ENCODE measurements around the gene LGALS1.

LGALS1 gene

GRCh38 chr22:37674951-37675929 is at the start of gene LGALS1:
LGALS1 (plus strand) TSS chr22:37675636; CDS start chr22:37675703, 67 bp downstream.
- DNase-seq (ENCODE audit: low read depth) = peak; percentile 42

GRCh38 chr22:37625737-37626136 is 49.7 kb upstream of the LGALS1 start:
- DNase-seq (ENCODE audit: low read depth) = no peak

- DNase-seq (ENCODE audit: low read depth) = no peak
Measured at GRCh38 chr22:37626144-37626543, 49.3 kb upstream of the LGALS1 start.

- no peak for DNase-seq (ENCODE audit: low read depth)
Measured at GRCh38 chr22:37626556-37627075, 48.8 kb upstream of the LGALS1 start.

GRCh38 chr22:37627121-37627520 is 48.3 kb upstream of the LGALS1 start:
- no peak for DNase-seq (ENCODE audit: low read depth)

- DNase-seq (ENCODE audit: low read depth) = no peak
Measured at GRCh38 chr22:37627545-37627944, 47.9 kb upstream of the LGALS1 start.

GRCh38 chr22:37628830-37629229 is 46.6 kb upstream of the LGALS1 start:
- DNase-seq (ENCODE audit: low read depth) = no peak

- DNase-seq (ENCODE audit: low read depth) = no peak
Measured at GRCh38 chr22:37629928-37630327, 45.5 kb upstream of the LGALS1 start.

- no peak for DNase-seq (ENCODE audit: low read depth)
Measured at GRCh38 chr22:37630839-37631435, 44.5 kb upstream of the LGALS1 start.

- no peak for DNase-seq (ENCODE audit: low read depth)
Measured at GRCh38 chr22:37631448-37632173, 43.8 kb upstream of the LGALS1 start.

- no peak for DNase-seq (ENCODE audit: low read depth)
Measured at GRCh38 chr22:37632174-37633088, 43.0 kb upstream of the LGALS1 start.

- DNase-seq (ENCODE audit: low read depth) = no peak
Measured at GRCh38 chr22:37633089-37633624, 42.3 kb upstream of the LGALS1 start.

- DNase-seq (ENCODE audit: low read depth) = no peak
Measured at GRCh38 chr22:37633625-37634416, 41.6 kb upstream of the LGALS1 start.

- no peak for DNase-seq (ENCODE audit: low read depth)
Measured at GRCh38 chr22:37634417-37634924, 41.0 kb upstream of the LGALS1 start.

- DNase-seq (ENCODE audit: low read depth) = no peak
Measured at GRCh38 chr22:37635157-37635556, 40.3 kb upstream of the LGALS1 start.

GRCh38 chr22:37636186-37636948 is 39.1 kb upstream of the LGALS1 start:
- DNase-seq (ENCODE audit: low read depth) = no peak

- DNase-seq (ENCODE audit: low read depth) = no peak
Measured at GRCh38 chr22:37636949-37637273, 38.5 kb upstream of the LGALS1 start.

GRCh38 chr22:37638391-37639069 is 36.9 kb upstream of the LGALS1 start:
- DNase-seq (ENCODE audit: low read depth) = no peak
